ENCODE results near the gene CNTNAP2.

GRCh38 chr7:148204639-148205304 is 2088.2 kb downstream of the CNTNAP2 start:
- TF ChIP-seq, protein P1, sequence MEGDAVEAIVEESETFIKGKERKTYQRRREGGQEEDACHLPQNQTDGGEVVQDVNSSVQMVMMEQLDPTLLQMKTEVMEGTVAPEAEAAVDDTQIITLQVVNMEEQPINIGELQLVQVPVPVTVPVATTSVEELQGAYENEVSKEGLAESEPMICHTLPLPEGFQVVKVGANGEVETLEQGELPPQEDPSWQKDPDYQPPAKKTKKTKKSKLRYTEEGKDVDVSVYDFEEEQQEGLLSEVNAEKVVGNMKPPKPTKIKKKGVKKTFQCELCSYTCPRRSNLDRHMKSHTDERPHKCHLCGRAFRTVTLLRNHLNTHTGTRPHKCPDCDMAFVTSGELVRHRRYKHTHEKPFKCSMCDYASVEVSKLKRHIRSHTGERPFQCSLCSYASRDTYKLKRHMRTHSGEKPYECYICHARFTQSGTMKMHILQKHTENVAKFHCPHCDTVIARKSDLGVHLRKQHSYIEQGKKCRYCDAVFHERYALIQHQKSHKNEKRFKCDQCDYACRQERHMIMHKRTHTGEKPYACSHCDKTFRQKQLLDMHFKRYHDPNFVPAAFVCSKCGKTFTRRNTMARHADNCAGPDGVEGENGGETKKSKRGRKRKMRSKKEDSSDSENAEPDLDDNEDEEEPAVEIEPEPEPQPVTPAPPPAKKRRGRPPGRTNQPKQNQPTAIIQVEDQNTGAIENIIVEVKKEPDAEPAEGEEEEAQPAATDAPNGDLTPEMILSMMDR (IDR thresholded peaks at IDR 0.05), result no peak
- TF ChIP-seq POLR2AphosphoS5 (IDR thresholded peaks at IDR 0.05; ENCODE audit: low read depth, low read length) (no peak), REST (IDR thresholded peaks at IDR 0.05; ENCODE audit: insufficient read depth in 1 of 2, low read depth in 2 of 2, low read length in 1 of 2) (no peak), TCF7L2 (IDR thresholded peaks at IDR 0.05; ENCODE audit: low read depth, low read length) (no peak), SIN3A (IDR thresholded peaks at IDR 0.05; ENCODE audit: borderline replicate concordance, insufficient read depth, low read depth, low read length) (no peak)
